Skeletal muscle tissue (tissue), 4 donors: ENCODE data around the gene SYNJ1. TPM values are rescaled to one million over a fixed set of nuclear protein-coding genes. Genes with fewer than 3 reads are reported as not detected.

Source experiments
- H3K27ac ChIP-seq: one replicate; pipeline ENCODE4 v1.7.0; 2013; ENCODE audit warnings: mild to moderate bottlenecking, low read depth, low read length, inconsistent platforms
- H3K27me3 ChIP-seq, 3 donors: one replicate each; pipeline ENCODE4 v1.7.0; 2013; ENCODE audit warnings: low read length in 3 of 3; ENCODE audit not compliant: control insufficient read depth in 3 of 3, insufficient read depth in 3 of 3
- H3K36me3 ChIP-seq, 3 donors: one replicate each; pipeline ENCODE4 v1.7.0; 2013; ENCODE audit warnings: low read length in 3 of 3; ENCODE audit not compliant: control insufficient read depth in 3 of 3, insufficient read depth in 3 of 3
- H3K4me1 ChIP-seq, 3 donors: one replicate each; pipeline ENCODE4 v1.7.0; 2013; ENCODE audit warnings: low read length in 3 of 3, mild to moderate bottlenecking in 3 of 3; ENCODE audit not compliant: control insufficient read depth in 3 of 3, insufficient read depth in 3 of 3
- H3K4me3 ChIP-seq, 3 donors: one replicate each; pipeline ENCODE4 v1.7.0; 2013; ENCODE audit warnings: low read length in 3 of 3
- H3K9ac ChIP-seq, 3 donors: one replicate each; pipeline ENCODE4 v1.7.0; 2013; ENCODE audit warnings: low read length in 3 of 3, mild to moderate bottlenecking in 3 of 3, moderate library complexity in 2 of 3, low read depth in 1 of 3
- H3K9me3 ChIP-seq, 3 donors: one replicate each; pipeline ENCODE4 v1.7.0; 2013; ENCODE audit warnings: low read length in 3 of 3; ENCODE audit not compliant: control insufficient read depth in 3 of 3
- total RNA-seq: library from RNA; depleted of rRNA; stranded (reverse); fragments of >200 nt; gene quantifications from one replicate; pipeline ENCODE4 v1.2.3, GENCODE V29; 2014
- donor health status: Osteomylitis.

The SYNJ1 gene
- total RNA-seq, 1 donor from 2014 or later = 4.7 TPM

DNA sequence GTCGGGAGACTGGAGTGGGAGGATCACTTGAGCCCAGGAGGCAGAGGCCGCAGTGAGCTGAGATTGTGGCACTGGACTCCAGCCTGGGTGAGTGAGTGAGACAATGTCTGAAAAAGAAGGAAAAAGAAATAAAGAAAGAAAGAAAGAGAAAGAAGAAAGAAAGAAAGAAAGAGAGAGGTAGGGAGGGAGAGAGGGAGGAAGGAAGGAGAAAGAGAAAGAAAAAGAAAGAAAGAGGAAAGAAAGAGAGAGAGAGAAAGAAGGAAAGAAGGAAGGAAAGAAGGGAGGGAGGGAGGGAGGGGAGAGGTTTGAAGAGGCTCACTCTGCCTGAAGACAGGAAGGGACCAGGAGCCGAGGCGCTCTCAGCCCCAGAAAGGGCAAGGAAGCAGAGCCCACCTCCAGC is 137.7 kb downstream of the SYNJ1 start:
- Histone ChIP-seq H3K27me3 (no peaks in the 10 kb centered on the region), H3K9ac (no peak overlapping the region), H3K4me1 (no peaks in the 10 kb centered on the region), H3K36me3 (peaks cover 0 to 6% (median 3%) of the 10 kb centered on the region in 3 donors), H3K27ac (no peak overlapping the region), H3K9me3 (no peaks in the 10 kb centered on the region), H3K4me3 (no peak overlapping the region)

DNA sequence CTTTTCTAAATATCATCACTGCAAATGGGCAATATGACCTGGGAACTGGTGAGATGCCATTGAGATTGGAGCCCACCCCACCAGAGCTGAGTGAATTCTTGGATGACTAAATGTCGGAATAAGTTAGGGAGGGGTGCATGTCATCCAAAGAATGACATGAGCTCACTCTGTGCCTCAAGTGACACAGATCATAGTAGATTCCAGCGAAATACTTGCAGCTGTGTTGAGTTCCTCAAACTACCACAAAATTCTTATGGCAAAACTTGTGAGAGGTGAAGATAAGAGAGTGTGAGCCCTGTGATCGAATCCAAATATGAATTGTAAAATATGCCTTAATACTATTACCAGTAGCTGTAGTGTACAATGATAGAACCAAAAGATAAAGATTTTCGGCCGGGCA is 140.2 kb downstream of the SYNJ1 start:
- Histone ChIP-seq H3K4me1 (no peaks in the 10 kb centered on the region), H3K36me3 (peaks cover 0 to 6% (median 3%) of the 10 kb centered on the region in 3 donors), H3K27ac (no peak overlapping the region), H3K9me3 (no peaks in the 10 kb centered on the region), H3K4me3 (no peak overlapping the region), H3K9ac (no peak overlapping the region), H3K27me3 (no peaks in the 10 kb centered on the region)

DNA sequence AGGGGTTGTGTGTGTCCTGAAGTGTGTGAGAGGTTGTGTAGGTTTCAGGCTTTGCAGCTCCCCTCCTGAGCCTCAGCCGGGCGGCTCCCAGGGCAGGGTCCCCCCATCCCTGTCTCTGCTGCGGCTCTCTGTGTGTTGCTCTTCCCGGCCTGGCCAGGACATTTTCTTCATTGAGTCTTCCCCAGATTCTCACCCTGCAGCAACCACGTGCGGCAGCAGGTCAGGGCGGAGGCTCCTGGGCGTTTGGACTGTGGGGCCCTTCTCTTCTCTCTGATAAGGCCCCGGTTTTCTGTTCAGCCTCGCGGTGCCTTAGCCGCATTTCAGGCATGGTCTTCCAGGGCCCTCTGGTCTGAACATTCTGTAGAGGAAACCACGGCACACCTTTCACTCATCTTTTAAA is 140.7 kb downstream of the SYNJ1 start:
- Histone ChIP-seq H3K4me1 (no peaks in the 10 kb centered on the region), H3K9ac (no peak overlapping the region), H3K4me3 (no peak overlapping the region)

DNA sequence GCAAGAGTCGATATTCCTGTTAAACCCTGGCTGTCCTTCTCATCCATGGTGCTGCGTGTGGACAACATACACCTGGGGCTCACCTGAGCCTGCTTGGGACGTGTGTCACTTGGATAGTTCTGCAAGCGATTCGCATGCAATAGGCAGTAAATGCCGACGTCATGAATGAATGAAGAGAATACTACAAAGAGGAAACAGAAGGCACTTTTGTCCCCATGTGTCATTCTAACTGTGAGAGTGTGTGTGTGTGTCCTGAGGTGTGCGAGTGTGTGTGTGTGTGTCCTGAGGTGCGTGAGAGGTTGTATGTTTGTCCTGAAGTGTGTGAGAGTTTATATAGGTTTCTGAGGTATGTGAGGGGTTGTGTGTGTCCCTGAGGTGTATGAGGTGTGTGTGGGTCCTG is 141.8 kb downstream of the SYNJ1 start:
- H3K9me3 ChIP-seq = no peaks in the 10 kb centered on the region
- H3K4me1 ChIP-seq = no peaks in the 10 kb centered on the region
- H3K36me3 ChIP-seq = peaks cover 0 to 6% (median 3%) of the 10 kb centered on the region in 3 donors
- H3K4me3 ChIP-seq = no peak overlapping the region
- H3K27me3 ChIP-seq = no peaks in the 10 kb centered on the region
- no peak overlapping the region for H3K27ac ChIP-seq
- H3K9ac ChIP-seq = no peak overlapping the region

More for the DNA sequence above, 140.7 kb downstream of the SYNJ1 start:
- H3K27ac ChIP-seq = no peak overlapping the region
- peaks cover 0 to 6% (median 3%) of the 10 kb centered on the region in 3 donors for H3K36me3 ChIP-seq
- no peaks in the 10 kb centered on the region for H3K9me3 ChIP-seq
- no peaks in the 10 kb centered on the region for H3K27me3 ChIP-seq

DNA sequence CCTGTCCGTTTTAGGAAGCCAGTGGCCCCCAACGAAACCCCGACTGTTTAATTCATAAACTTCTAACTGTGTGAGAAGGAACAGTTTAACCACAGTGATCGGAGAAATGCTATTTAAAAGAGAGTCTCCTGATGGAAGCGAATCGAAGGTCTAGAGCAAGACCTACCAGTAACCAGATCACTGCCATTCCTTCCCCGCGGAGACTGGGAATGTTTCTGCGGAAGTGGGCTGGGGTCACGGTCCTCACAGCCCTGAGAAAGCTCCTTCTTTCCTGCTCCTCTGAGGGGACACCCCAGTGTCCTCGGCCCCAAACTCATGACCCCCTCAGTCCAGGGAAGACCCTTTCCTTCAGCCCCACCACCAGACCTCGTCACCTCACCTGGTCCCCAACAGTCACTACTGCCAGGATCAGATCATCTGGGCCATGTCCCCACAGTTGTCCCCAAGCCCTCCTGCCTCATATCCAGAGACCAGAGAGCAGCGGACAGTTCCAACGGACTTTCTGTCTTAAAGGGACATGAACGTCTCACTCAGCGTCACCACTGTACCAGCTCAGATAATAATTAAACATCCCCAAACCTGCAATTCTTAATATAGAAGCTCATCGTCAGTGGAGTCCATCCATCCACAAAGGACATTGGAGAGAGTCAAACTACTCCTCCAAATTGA is 142.6 kb downstream of the SYNJ1 start, which contains the start of gene TCP10L:
TCP10L (minus strand) TSS at position 482 of the 669 bp plus-strand sequence. CDS start 1,219 bp downstream, outside the sequence.
- no peaks in the 10 kb centered on the region for H3K9me3 ChIP-seq
- no peaks in the 10 kb centered on the region for H3K27me3 ChIP-seq
- H3K4me1 ChIP-seq = no peaks in the 10 kb centered on the region
- H3K9ac ChIP-seq = no peak within 1 kb of the TSS
- peaks cover 0 to 6% (median 3%) of the 10 kb centered on the region in 3 donors for H3K36me3 ChIP-seq
- H3K27ac ChIP-seq = no peak within 1 kb of the TSS
- no peak within 1 kb of the TSS for H3K4me3 ChIP-seq

DNA sequence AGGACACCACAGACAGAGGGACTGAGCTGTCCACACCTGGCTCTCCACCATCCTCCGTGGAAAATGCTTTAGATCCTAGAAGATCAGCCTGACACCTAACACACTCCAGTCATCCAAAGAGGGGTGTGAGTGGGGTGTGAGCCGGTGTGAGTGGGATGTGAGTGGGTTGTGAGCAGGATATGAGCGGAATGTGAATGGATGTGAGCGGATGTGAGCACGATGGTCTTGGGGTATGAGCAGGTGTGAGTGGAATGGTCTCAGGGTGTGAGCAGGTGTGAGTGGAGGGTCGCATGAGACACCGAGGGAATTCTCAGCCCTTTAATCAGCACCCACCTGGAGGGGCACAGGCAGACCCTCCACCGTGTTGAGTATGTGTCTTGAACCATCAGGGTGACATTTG is 143.3 kb downstream of the SYNJ1 start:
- no peaks in the 10 kb centered on the region for H3K9me3 ChIP-seq
- H3K27ac ChIP-seq = no peak overlapping the region
- H3K9ac ChIP-seq = no peak overlapping the region
- no peaks in the 10 kb centered on the region for H3K4me1 ChIP-seq
- no peak overlapping the region for H3K4me3 ChIP-seq
- H3K36me3 ChIP-seq = peaks cover 0 to 6% (median 3%) of the 10 kb centered on the region in 3 donors
- no peaks in the 10 kb centered on the region for H3K27me3 ChIP-seq

DNA sequence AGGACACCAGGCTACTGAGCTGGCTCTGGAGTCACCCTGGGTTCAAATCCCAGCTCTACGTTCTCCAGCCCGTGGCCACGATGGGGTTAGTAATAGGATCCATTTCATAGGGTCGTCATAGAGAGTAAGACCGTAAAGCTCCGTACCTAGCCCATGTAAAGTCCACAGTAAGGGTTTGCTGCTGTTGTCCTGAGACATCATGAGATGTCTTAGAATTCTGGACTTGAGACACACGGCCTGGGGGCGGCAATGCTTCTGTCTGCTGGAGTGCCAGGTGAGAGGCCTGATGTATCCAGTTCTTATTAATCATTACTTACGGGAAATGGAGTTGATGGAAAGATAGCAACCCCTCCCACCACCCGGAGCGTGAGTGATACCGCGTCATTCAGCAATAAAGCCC is 146.1 kb downstream of the SYNJ1 start:
- no peak overlapping the region for H3K4me3 ChIP-seq
- no peaks in the 10 kb centered on the region for H3K9me3 ChIP-seq
- no peaks in the 10 kb centered on the region for H3K4me1 ChIP-seq
- no peak overlapping the region for H3K27ac ChIP-seq
- no peaks in the 10 kb centered on the region for H3K27me3 ChIP-seq
- H3K36me3 ChIP-seq = peaks cover 5 to 8% (median 6%) of the 10 kb centered on the region in 3 donors
- no peak overlapping the region for H3K9ac ChIP-seq

DNA sequence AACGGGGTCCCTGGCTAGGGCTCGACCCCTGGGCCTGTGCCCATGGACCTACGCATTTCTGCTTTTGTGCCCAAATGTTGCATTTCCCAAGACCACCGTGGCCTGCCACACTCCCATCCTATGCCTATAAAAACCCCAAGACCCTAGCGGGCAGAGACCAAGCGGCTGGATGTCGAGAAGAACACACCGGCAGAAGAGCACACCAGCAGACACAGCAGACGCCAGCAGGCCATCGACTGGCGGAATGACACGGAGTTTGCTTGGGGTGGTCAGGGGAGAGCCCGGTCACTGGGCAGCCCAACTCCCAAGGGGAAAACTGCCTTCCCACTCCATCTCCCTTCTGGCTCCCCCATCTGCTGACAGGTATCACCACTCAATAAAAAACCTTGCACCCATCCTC is 146.9 kb downstream of the SYNJ1 start:
- H3K27ac ChIP-seq = no peak overlapping the region
- no peak overlapping the region for H3K9ac ChIP-seq
- H3K27me3 ChIP-seq = no peaks in the 10 kb centered on the region
- peaks cover 3 to 6% (median 5%) of the 10 kb centered on the region in 3 donors for H3K36me3 ChIP-seq
- no peak overlapping the region for H3K4me3 ChIP-seq
- no peaks in the 10 kb centered on the region for H3K9me3 ChIP-seq
- no peaks in the 10 kb centered on the region for H3K4me1 ChIP-seq

Other genes with a start within 250 kb of the SYNJ1 start
- gene TCP10L, start 142.5 kb downstream of the SYNJ1 start, total RNA-seq = not detected
- gene CFAP298, start 115.6 kb downstream of the SYNJ1 start, total RNA-seq = 14.6 TPM
- gene PAXBP1, start 43.7 kb upstream of the SYNJ1 start, total RNA-seq = 19.3 TPM